ENCODE results near the gene GLRA2.
"Not testable (repeated sequence)": the region's sequence is repeated elsewhere in the genome, so short reads cannot be mapped to it uniquely, and the experiment has no call there.

GLRA2 gene

DNA sequence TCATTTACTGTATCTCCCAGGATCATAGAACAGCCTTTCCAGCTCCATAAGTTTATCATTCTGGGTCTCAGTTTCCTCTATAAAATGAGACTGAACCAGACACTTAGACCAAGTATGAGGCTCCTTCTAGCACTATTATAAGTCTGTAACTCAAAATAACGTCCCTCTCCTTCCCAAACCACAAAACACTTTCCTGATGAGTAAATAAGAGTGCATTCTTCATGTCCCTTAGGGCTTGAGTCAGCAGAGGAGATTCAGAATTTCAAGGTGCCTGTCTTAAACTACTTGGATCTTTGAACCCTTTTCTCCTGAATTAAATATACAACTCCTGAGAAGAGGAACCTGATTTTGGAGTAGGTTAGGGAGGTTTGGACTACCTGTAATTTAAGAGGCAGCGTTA is 62.6 kb downstream of the GLRA2 start:
- DNase-seq (ENCODE audit: low read depth) = no peak

DNA sequence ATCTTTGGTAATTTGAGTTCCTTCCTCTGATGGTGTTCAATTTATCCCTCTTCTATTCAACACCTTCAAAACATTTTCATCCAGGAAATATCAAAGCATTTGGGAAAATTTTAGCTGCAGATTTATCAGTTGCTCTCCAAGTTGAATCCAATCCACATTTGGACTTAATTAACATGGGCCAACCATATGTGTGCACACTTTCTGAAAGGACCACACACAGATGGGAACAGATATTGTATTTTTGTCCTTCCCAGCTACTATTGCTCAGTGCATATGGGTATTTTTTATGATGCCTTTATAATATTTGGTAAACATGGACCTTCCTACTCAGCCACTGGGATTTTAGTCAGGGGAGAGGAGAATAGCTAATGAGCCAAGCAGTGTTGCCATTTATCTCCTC is 65.2 kb downstream of the GLRA2 start:
- DNase-seq (ENCODE audit: low read depth) = no peak

DNA sequence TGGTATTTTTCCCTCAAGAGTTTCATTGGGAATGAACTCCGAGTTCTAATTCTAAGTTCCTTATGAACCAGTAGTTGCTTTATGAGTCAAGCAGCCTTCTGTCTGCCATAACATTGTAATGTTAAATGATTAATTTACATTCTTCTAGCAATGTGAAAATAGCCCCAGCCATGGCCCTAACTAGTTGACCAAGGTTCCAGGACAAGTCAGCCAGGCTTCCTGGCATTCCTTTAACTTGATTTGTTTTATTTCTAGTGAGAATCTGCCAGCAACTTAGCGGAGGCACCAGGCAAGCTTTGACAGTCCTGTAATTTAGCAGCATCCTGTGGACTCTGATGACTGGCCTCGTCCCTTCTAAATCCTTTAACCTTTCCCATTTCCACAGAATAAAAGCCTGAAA is 69.0 kb downstream of the GLRA2 start:
- no peak for DNase-seq (ENCODE audit: low read depth)

DNA sequence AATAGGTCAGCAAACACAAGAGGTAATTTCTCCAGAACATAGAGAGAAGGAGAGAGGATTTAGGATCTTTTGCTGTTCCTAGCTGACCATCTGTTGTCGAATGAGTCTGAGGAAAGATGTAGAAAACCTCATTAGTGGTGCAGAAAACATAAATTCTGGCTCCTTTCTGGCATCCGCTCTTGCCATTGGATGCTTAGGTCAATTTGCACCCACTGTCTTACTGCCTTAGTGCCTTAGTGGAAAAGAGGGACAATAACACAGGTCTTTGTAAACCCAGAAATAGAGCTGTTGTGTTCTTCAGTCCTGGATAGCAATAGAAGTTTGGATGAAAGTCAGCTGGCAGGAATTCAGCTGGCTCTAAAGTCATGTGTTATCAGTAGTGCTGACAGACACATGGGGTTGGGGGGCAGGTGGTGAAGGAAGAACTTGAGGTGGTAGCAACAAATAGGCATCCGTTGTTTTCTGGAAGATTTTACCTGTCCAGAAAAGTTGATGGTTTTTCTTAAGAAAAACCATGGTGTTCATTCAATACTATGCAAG is 78.2 kb downstream of the GLRA2 start:
- DNase-seq (ENCODE audit: low read depth) = no peak

DNA sequence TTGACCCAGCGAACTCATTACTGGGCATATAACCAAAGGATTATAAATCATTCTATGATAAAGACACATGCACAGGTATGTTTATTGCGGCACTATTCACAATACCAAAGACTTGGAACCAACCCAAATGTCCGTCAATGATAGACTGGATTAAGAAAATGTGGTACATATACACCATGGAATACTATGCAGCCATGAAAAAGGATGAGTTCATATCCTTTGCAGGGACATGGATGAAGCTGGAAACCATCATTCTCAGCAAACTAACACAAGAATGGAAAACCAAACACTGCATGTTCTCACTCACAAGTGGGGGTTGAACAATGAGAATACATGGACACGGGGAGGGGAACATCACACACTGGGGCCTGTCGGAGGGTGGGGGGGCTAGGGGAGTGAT is 83.1 kb downstream of the GLRA2 start:
- not testable (repeated sequence) for DNase-seq (ENCODE audit: low read depth)

DNA sequence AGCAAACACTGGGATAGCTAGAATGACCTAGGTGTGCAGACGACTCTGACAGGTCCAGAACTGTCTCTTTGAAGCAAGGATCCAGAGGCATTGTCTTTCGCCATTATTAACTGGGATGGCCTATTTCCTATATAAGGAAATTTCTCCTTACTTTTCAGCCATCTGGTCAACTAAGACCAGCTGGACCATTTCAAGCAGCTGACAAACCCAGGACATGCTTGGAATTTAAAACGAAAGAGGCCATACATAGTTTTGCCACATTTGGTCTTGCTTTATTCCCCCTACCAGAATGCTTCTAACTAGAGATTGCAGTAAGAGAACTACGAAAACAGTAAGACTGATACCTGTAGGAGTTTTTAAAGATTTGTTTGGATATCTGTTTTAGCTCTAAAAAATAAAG is 87.0 kb downstream of the GLRA2 start:
- DNase-seq (ENCODE audit: low read depth) = no peak

DNA sequence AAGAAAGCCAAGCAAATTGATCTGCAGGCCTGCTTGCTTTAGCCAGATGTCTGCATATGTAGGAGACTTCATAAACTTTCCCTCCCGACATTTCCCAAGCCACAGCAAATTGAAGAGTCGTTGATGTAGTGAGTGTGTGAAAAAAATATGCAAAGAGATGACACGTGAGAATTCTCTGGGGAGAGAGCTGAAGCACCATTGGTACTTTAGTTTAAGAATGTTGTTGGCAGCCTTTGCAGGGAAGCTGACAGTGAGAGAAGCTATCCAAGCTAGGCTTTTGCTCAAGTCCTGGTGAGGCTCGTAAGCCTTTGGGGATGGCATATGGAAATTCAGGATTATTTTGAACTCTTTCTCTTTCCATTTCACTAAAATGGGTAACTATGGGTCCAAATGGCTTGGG is 87.5 kb downstream of the GLRA2 start:
- DNase-seq (ENCODE audit: low read depth) = peak; percentile 30

DNA sequence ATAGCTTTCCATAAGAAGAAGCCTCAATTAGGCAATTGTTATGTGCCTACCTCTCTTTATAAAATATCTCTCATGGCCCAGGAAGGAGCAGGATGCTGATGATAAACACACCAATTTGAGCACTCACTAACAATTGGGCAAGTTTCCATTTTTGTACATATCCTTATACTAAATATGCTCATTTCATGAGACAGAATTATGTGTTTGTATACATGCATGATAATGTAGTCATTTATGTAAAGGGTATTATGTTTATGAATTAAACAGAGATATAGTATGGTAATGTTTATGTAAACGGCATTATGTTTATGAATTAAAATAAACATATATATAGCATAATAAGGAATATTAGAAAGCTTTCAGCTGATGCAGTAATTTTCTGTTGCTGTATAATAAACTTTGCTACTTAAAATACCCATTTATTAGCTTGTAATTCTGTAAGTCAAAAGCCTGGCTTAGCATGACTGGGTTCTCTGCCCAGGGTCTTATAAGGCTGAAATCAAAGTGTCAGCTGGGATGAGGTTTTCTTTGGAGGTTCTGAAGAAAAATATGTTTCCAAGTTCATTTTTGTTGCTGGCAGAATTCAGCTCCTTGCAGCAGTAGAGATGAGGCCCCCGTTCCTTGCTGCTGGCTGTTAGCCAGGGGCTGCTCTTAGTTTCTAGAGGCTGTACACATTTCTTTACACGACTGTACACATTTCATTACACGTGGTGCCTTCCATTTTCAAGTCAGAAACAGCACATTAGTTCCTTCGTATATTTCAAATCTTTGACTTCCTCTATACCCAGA is 89.0 kb downstream of the GLRA2 start:
- no peak for DNase-seq (ENCODE audit: low read depth)

DNA sequence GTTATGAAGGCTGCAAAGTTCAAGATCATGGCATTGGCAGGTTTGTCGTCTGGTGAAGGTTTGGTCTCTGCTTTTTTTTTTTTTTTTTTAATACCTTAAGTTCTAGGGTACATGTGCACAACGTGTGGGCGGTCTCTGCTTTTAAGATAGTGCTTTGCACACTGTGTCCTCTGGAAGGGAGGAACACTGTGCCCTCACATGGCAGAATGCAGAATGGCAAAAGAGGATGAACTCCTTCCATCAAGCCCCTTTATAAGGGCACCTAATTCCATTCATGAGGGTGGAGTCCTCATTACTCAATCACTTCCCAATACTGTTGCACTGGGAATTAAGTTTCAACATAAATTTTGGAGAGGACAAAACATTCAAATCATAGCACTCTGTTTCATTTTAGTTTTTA is 101.4 kb downstream of the GLRA2 start:
- DNase-seq (ENCODE audit: low read depth) = no peak

DNA sequence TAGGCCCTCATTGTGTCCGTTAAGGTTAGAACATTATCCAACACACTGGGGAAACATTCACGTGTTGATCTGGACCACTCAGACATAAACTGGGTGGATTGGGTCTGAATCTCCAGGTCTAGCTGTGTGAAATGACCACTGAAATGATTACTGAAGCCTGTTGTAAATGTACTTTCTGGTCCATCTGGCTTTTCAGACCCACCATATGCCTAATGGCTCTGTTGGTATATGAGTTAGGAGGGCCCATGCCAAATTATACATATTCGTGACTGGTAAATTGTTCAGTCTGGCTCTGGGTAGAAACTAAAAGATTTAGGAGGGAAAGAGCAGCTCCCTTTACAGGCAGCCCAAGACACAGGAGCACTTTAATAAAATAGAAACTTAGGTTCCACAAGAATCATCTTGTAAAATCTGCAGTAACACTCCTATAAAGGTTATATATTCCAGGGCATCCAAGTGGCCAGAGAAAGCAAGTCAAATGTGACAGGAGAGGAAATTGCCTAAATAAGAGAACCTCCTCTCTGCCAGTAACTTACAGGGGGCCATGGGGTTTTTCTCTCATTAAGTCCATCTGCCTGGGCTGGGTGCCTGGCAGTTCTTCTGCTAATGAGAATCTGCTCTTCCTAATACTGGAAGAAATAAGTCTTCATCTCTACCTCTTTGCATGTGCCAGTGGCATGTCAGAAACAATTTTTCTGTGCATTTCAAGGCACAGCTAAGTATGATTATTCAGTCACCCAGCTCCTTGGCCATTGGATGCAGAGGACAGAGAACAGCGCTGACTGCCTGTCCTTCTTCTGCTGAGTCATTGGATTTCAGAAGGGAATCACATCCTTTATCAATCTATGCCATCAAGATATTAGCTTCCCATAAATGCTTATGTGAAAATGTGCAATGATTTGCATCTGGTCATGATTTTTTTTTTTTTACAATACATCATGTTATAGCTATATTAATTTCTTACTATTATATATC is 112.6 kb downstream of the GLRA2 start:
- DNase-seq (ENCODE audit: low read depth) = no peak

DNA sequence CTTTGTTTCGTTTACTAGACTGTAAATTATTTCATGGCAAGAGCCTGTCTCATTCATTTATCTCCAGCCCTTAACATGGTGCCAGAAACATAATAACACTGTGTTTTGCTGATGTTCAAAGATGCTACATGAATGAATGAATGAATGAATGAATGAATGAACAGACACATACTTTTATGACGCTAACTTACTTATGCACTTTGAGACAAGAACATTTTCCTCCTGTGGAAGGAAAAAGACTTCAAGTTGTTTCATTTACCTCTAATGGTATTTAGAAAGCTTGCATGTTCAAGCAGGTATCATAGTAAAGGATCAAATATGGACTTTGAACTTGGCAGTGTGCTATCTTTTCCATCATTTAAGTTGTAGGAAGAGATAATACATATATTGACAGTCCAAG is 131.6 kb downstream of the GLRA2 start:
- no peak for DNase-seq (ENCODE audit: low read depth)

DNA sequence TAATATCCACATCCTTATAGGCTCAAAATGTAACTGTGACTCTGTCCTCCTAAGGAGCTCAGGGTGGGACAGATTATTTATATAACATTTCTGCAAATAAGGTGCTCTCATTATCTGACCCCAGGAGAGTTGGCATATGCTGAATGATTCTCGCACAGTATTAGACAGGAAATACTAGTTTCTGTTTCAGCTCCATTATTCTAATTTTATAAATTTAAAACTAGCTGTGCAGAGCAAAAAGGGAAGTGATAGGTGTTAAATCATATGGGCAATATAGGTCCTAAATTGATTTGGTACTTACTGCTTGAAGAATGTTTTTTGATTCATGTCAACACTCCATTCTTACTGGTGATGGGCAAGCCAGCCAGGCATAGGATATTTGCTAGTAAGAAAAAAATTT is 141.5 kb downstream of the GLRA2 start:
- no peak for DNase-seq (ENCODE audit: low read depth)

DNA sequence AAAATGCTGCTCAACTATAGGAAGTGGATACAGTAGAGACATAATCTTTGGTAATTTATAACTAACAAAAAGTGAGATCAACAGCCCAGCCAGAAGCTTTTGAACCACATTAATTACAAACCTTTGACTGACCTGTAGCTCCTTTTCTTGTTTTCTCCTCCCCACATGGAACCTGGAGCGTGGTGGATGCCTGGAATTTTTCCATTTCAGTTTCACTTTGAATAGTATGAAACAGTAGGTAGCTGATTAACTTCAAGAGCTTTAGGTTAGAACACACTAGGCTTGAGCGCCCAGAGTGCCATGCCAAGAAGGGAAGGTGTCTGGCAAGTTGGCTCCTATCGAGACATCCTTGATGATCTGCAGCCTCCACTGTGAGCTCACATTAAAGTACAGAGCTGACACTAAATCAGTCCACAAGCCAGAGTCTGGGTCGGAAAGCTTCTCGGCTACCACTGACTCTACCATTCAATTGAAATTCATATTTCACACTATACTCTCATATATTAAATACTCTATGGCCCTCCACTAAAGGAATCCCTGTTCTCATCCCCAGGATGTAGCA is 143.4 kb downstream of the GLRA2 start:
- no peak for DNase-seq (ENCODE audit: low read depth)

DNA sequence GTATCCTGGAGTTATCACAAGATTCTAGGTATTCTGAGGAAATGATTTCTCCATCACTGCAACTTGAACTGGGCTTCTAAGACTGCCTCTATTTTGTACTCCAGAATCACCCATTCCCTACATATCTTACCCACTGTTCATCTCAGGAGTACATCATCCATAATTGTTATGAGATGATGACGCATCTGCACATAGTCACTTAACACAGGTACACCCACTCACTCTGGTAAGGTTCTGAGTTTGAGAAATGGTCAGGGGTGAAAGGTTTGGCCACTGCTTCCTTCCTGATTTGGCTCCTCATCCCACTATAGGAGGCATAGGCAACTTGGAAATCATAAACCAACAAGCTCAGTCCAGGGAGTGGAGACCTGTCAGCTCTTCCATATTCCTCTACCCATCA is 143.9 kb downstream of the GLRA2 start:
- DNase-seq (ENCODE audit: low read depth) = no peak

DNA sequence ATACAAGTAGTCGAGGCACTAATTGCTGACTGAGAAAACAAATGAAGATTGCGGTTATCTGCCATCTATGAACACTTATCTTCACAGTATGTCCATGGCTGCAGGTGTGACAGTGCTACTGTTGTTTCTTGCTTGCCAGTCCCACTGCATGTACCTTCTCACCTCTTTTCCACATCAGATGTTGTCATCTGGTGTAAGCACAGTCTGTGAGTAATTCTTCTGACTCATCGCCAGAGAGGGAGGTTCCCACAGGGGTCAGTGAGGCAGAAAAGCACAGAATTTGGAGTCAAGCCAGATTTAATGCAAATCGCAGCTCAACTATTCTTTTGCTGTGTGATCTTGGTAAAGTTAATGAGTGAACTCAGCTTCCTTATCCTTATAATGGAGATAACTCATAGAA is 144.4 kb downstream of the GLRA2 start:
- DNase-seq (ENCODE audit: low read depth) = peak; percentile 51

DNA sequence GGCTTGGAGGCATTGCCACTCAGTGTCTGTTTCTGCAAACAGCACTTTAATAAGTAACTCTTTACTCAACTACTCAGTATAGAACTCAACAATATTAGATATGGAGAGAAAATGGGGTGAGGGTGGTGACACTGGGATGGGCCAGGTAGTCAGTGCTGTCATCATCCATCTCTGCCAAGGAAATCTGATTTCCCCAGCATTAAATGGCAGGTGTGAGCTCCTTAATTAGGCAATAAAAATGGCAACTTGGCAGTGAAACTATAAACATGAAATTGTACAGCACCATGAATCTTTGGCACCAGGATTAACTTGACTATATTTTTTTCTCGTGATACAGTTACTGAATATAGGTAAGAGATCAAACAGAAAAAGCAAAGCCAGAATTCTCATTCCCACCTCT is 146.2 kb downstream of the GLRA2 start:
- no peak for DNase-seq (ENCODE audit: low read depth)

DNA sequence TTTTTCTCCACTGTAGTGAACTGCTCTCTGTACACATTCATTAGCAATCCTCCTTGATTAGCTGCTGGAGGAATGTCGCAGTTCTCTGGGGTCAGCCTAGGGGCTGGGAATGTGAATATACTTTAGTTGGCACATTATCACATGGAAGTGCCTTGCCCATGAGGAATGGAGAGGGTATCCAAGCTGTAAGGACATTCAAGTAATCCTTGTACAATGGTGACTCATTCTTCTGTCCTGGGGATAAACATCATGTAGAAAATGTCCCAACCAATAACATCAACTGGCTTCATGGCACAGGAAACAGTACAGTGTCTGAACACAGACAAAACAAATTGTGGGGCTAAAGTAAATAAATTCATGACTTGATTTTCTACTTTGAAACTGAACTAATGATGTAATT is 147.1 kb downstream of the GLRA2 start:
- DNase-seq (ENCODE audit: low read depth) = peak; percentile 4

DNA sequence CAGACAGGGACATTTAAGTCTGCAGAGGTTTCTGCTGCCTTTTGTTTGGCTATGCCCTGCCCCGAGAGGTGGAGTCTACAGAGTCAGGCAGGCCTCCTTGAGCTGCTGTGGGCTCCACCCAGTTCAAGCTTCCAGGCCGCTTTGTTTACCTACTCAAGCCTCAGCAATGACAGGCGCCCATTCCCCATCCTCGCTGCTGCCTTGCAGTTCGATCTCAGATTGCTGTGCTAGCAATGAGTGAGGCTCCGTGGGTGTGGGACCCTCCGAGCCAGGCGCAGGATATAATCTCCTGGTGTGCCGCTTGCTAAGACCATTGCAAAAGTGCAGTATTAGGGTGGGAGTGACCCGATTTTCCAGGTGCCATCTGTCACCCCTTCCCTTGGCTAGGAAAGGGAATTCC is 159.0 kb downstream of the GLRA2 start:
- not testable (repeated sequence) for DNase-seq (ENCODE audit: low read depth)

DNA sequence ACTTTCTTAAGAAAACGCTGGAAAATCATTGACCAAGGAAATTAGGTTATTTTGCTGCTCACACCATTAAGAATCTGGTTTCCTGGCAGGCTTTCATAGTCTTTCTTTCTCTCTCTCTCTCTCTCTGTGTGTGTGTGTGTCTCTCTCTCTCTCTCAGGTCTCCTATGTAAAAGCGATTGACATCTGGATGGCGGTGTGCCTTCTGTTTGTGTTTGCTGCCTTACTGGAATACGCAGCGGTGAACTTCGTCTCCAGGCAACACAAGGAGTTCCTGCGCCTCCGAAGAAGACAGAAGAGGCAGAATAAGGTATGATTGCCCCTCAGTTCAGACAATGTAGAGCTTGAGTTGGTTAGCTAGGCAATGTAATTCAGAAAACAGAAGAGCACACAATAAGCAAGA is 161.2 kb downstream of the GLRA2 start:
- DNase-seq (ENCODE audit: low read depth) = no peak

DNA sequence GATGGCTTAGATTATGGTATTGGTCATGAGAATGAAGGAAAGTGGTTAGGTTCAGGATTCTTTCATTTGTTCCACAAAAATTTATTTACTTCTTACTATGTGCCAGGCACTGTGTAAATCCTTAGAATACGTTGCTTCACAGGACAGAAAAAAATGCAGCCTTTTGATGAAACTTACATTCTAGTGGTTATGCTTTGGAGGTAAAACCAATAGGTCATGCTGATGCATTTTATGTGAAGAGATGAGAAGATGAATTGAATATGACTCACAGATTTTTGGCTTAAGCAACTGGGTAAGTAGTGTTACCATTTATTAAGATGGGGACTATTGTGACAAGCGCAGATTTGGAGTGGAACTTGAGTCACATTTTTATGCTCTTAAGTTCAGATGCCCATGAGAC is 165.3 kb downstream of the GLRA2 start:
- no peak for DNase-seq (ENCODE audit: low read depth)

DNA sequence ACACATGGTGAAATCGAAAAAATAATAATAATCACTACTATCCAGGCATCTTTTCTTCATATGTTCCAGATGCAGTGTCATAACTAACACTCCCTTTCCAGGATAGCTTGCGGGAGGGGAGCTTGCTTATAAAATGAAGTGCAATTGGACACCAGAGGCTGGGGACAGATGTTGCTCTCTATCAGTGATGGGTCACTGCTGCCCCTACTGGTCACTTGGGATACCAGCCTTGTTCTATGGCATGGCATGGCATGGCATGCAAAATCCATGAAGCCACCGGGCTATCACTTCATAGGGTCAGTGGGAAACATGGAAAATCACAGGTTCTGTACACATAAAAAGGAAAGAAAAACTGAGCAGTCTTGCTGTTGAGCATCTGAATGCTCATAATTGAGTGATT is 168.1 kb downstream of the GLRA2 start:
- peak; percentile 0 for DNase-seq (ENCODE audit: low read depth)

DNA sequence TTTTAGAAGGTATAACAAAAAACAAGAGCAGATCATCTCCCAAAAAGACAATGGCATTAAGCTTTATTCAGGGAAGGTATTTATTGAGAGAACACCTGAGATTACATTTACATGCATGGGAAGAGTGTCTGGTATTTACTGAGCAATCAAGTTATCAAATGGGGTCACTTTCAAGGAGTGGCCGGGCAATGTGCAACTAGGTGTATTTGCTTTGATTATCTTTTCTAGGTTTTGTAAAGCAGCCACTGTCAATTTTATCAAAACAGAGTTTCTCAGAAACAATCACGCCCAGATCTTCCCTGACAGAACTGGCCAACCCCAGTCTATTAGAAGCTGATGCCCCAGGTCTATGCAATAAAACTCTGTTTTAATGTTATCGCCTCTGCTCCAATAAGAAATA is 169.5 kb downstream of the GLRA2 start:
- no peak for DNase-seq (ENCODE audit: low read depth)

DNA sequence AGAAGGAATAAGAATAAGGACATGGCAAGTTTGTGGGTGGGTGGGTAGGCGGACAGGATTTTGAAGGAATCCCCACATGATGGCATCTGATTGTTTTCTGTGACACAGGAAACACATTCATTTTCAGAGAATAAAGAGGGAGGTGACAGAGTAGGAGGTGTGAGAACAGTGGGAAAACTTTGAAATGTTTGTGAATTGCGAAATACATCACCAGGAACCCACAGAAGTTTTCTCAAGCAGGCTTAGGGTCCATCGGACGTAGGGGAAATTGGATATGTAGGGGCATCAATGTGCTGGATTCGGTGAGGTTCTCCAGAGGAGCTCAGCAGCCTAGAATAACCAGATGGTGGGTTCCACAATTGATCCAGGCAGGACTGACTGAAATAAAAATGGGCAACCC is 171.6 kb downstream of the GLRA2 start:
- DNase-seq (ENCODE audit: low read depth) = no peak
